ENCODE measurements around the gene KDM2B.

GRCh38 chr12:121545480-121545879, 35.3 kb downstream of the KDM2B start:
- TF ChIP-seq EZH2 (optimal IDR thresholded peaks at IDR 0.05; ENCODE audit: low read depth, low read length) (no peak), CTCF (IDR thresholded peaks at IDR 0.05; ENCODE audit: low read length) (no peak), EZH2phosphoT487 (IDR thresholded peaks at IDR 0.05; ENCODE audit: low read length) (no peak)

Data from MM.1S (cell line).